NCI-H2107 treated with DMSO at 0.1 percent for 48 hours (cell line): ENCODE data around the gene DSP.

Experiments
- DNase-seq: peaks from one replicate; lab custom pipeline; 2025; ENCODE audit not compliant: unreplicated experiment; lab: John Stamatoyannopoulos, UW

The DSP gene

GRCh38 chr6:7590918-7591302, 49.4 kb downstream of the DSP start:
- DNase-seq, result no peak

- DNase-seq, result no peak
These were observed 50.3 kb downstream of the DSP start for GRCh38 chr6:7591770-7592169.

GRCh38 chr6:7593229-7593628, 51.8 kb downstream of the DSP start:
- DNase-seq, result no peak

DNA sequence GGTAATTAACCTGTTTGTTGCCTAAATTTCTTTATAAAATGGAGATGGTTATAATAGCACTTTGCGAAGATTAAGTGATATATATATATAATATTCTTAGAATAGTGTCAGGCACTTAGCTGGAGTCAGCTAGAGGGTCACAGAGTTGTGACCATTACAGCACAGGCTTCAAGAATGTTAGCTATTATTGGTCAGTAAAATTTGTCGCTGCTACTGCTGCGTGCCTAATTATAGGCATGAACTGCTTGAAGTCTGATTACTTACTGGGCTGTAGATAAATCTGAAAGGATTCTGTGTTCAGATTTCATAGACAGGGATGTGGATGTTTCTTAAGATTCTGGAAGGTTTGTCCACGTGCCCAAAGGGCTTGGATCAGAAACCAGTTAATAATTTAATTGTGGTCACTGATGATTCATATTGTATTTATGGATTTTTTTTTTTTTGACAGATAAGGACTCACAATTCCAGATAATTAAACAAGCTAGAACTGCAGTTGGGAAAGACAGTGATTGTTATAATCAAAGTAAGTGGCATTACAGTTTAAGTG, 53.2 kb downstream of the DSP start:
- DNase-seq, result no peak

GRCh38 chr6:7604003-7604402, 62.5 kb downstream of the DSP start:
- DNase-seq, result no peak

DNA sequence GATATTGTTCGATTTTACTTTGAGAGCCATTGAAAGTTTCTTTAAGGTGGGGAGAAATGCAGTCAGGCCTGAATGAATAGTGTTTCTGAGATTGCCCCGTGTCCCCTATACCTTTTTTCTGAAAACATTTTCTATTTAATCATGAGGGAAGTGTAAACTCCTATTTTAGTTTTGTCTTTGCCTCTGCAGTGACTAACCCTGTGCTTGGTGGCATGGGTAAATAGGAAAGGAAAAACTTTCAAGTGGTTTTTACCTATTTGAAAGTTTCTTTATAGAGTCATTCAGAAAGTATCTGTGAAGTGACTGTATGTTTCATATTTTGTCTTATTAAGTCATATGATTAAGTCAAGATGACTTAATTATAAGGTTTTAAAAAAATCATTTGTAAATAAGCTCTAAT, 63.0 kb downstream of the DSP start:
- DNase-seq, result no peak

GRCh38 chr6:7615611-7616383, 74.3 kb downstream of the DSP start:
- DNase-seq, result peak; percentile 20

- peak; percentile 20 for DNase-seq
These were observed 76.6 kb downstream of the DSP start for GRCh38 chr6:7617801-7618764.

GRCh38 chr6:7621761-7622160, 80.3 kb downstream of the DSP start:
- DNase-seq, result no peak

DNA sequence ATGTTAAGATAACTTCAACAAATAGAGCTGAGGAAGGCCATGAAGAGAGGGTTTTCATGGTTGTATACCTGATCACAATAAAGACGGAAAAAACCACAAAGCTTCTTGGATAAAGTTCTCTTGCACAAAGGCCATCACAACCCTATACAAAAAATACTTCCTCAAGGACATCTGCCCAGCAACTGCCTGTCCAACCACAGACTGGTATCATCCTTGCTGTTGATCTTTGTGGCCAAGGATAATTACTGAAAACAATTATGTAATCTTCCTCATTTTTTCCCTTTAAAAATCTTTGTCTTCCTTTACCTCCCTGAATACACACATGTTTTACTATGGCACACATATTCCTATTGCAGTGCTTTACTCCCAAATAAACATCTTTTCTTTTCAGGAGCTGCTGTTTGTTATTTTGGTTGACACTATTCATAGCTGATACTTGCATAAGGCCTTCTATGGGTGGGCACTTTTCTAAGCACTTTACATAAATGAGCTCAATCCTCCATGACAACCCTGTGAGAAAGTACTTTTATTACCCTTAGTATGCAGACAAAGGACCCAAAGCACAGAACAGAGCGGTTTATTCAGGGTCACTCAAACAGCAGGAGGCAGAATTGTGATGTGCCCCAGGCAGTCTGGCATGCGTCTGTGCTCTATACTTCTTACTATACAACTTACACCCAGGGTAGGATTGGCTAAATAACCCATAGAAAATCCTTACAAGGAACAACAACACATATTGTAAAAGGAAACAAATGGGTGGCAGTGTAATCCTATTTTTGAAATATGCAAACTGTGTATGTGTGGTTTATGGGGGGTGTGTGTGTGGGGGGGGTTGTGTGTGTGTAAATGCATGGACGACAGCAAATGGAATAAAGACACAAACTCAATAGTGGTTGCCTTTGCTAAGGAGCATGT, 83.6 kb downstream of the DSP start:
- peak; percentile 42 for DNase-seq

DNA sequence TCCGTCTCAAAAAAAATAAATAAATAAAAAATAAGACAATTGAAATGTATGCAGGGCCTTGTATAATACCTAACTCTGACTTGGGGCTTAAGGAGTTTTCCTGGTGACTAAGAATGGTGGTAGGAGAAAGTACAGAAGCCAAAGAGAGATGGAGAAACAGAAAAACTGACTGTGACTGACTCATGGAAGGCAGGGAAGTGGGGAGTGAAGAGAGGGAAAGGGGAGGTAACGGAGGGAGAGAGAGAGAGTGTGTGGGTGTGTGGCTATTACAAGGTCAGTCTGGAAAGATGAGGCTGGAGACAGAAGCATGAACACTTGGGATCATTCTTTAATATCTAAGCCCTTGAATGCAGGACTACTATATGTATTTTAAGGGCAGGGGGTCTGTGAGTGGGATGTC, 87.0 kb downstream of the DSP start:
- no peak for DNase-seq

GRCh38 chr6:7628909-7629308, 87.4 kb downstream of the DSP start:
- no peak for DNase-seq

- DNase-seq, result no peak
These were observed 87.8 kb downstream of the DSP start for GRCh38 chr6:7629321-7629720.

- no peak for DNase-seq
These were observed 89.3 kb downstream of the DSP start for GRCh38 chr6:7630792-7631191.

GRCh38 chr6:7631466-7631865, 90.0 kb downstream of the DSP start:
- DNase-seq, result no peak

GRCh38 chr6:7632501-7633290, 91.2 kb downstream of the DSP start:
- no peak for DNase-seq

- DNase-seq, result no peak
These were observed 91.9 kb downstream of the DSP start for GRCh38 chr6:7633361-7633760.

- DNase-seq, result no peak
These were observed 94.7 kb downstream of the DSP start for GRCh38 chr6:7636151-7636550.
